HG02588 (cell line): ENCODE data around the gene TRIP13.
"Not testable (repeated sequence)": the region's sequence is repeated elsewhere in the genome, so short reads cannot be mapped to it uniquely, and the experiment has no call there.

Source experiments
- ATAC-seq: cut with Tn5 transposase; IDR thresholded peaks from one replicate; pipeline ENCODE4 v1.9.1; 2021; ENCODE audit warnings: mild to moderate bottlenecking, moderate library complexity; ENCODE audit not compliant: unreplicated experiment

Gene TRIP13

DNA sequence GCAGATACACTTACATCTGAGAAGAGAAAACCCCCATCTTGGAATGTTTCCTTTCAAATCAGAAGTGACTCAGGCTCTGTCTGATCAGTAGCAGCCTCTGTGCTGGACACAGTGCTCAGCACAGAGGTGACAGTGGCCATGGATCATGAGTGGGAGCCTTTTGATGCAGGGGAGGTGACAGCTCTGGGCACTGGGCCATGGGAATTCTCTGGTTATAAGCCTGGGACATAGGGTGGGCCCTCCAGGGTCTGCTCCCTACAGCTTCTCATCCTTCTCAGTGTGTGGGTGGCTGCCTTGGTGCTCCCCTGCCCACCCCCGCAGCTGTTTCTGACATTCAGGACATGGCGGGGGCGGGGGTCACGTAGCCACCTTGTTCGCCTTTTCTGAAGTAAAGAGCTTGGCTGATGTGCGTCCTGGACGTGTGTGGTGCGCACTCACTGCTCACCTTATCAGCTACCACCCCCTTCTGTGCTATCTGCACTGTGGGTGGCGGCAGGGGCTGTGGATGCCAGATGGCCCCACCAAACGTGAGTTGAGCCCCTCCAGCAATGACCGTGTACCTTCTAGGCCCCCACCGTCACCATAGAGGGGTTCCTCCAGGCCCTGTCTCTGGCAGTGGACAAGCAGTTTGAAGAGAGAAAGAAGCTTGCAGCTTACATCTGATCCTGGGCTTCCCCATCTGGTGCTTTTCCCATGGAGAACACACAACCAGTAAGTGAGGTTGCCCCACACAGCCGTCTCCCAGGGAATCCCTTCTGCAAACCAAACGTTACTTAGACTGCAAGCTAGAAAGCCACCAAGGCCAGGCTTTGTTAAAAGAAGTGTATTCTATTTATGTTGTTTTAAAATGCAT lies 24.0 kb downstream of the TRIP13 start:
- ATAC-seq: no peak

DNA sequence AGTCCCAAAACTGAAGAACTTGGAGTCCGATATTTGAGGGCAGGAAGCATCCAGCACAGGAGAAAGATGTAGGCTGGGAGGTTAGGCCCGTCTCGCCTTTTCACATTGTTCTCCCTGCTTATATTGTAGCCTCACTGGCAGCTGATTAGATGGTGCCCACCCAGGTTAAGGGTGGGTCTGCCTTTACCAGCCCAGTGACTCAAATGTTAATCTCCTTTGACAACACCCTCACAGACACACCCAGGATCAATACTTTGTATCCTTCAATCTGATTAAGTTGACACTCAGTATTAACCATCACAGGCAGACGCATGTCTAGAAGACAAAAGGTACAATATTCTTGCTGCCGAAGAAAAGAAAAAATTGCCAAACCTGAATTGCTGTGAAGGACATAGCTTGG lies 26.0 kb downstream of the TRIP13 start:
- not testable (repeated sequence) for ATAC-seq

DNA sequence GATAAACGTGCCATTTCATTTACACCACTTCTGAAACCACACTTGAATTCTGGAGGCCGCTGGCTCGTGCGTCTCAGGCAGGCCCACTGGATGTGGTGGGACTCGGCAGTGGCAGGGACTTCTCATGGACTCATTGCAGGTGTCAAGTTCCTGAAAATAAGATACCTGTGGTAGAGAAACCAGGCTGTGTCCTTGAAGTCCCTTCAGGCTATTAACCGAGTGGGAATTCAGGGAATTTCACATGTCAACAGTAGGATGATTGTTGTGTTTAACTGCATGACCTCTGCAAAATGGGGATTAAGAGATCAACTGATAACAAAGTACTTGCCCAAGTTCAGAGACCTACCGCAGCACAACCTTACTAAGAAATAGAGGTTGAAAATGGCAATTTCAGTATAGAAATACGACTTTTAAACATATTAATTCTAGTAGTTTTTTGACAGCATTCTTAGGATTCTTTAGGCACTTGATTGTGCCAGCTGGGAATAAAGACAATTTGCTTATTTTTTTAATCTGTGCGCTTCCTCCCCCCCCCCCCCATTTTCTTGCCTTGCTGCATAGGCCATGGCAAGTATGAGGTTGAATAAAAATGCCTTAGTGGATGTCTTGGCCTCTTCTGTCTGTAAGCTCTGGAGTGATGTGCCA lies 26.8 kb downstream of the TRIP13 start:
- ATAC-seq: no peak

DNA sequence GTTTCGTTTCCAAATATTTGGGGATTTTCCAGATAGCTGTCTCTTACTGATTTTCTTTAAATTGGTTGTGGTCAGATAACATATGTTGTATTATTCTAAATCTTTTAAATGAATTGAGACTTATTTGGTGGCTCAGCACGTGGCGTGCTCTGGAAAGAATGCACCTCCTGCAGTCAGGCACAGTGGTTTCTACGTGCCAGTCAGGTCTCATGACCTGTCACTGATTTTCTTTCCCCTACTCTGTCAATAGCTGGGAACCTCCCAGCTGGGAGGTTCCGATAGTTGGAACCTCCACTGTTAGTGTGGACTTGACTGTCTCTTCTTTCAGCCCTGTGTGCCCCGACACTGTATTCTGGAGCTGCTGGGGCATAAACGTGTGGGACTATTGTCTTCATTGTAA lies 27.6 kb downstream of the TRIP13 start:
- ATAC-seq: no peak

DNA sequence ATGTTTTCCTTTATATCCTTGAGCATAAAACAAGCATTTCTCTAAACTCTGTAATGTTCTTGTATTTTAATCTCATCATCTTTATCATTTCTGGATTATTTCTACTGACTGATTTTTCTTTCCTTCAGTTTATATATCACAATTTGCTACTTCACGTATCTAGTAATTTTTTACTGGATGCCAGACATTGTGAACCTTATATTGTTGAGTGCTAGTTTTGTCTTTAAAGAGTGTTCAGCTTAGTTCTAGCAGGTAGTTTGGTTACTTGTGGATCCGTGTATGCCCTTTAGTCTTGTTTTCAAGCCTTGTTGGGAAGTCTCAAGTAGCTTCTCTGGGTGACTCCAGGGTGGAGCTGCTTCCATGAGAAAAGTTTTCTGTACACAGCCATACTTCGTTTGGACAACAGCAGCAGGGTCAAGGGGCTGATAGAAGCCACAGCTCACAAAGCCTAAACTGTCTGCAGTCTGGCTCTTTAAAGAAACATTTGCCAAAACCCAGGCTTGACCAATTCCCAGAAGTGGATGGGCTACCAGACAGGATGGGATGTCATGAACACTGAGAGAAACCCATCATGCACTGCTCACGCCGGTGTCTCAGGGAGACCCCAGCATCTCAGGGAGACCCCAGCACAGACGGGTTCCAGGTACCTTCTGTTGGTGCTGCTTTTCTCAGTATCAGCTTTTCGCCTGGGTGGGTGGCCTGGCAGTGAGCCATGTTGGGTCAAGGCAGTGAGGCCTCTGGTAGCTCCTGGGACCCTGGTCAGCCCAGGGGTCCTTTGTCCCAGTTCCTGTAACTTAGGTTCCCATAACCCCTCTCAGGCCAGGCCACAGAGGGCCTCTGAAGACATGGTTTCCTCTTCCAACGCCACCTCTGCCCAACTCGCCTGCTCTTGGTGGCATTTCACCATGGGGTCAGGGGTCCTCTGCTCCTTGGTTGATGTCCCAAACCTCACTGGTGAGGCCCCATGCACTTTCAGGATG lies 29.1 kb downstream of the TRIP13 start:
- ATAC-seq: no peak

DNA sequence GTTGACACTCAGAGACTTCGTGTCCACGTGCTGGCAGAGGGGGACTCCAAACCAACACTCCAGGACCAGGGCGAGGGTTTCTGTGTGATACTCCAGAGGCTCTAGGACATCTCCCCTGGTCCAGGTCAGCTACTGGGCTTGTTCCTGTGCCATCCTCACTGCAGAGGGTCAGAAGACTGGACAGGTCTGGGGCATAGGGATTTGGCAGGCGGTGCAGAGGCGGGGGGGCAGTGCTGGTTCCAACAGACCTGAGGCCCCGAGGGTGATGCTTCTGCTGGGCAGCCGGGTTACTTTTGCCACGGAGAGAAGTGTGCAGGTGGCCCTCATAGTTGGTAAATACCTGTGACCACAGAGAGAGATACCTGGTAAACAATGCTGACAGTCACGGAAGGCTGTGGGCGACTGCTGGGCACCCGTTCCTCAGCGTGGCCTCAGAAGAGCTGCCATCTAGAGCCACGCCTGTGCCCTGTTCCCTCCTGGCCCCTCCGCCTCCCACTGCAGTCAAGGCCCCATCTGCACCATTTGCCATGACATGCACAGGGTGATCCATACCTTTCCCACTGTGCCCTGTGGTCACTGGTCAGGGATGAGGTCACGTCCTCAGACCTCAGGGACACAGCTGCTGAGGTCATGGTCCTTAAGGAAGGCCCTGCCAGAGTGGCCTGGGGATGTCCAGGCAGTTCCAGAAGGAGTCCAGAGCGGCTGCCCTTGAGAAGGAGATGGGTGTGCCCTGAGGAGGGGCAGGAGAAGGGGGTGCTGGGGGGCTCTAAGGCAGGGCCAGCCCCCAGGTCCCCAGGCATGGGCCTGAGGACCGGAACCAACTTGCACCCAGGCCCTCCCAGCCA lies 30.0 kb downstream of the TRIP13 start:
- ATAC-seq: no peak

DNA sequence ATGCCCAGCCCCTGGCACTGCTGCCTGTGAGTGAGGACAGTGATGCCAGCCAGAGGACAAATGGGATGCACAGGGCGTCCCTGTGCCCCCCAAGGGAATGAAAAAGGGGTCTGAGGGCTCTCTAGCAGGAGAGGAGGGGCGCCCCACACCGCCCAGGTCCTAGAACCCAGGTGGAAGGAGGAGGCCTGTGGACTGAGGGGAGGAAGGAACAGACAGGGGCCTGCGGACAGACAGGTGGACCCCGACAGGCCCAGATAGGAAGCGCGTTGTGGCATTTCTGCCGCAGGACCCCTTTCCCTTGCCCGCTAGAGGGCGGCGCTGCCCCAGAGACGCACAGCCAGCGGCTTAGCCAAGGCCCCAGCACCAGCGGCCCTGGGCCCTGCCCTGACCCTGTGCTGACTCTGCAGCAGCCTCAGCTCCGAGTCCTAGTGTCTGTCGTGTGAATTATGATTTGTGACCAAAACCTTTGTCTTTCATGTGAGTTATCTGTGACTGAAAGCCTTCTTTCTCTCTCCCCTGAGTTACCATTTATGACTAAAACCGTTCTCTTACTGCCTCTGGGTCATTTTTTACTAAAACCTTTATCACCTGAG lies 30.7 kb downstream of the TRIP13 start:
- ATAC-seq: no peak

DNA sequence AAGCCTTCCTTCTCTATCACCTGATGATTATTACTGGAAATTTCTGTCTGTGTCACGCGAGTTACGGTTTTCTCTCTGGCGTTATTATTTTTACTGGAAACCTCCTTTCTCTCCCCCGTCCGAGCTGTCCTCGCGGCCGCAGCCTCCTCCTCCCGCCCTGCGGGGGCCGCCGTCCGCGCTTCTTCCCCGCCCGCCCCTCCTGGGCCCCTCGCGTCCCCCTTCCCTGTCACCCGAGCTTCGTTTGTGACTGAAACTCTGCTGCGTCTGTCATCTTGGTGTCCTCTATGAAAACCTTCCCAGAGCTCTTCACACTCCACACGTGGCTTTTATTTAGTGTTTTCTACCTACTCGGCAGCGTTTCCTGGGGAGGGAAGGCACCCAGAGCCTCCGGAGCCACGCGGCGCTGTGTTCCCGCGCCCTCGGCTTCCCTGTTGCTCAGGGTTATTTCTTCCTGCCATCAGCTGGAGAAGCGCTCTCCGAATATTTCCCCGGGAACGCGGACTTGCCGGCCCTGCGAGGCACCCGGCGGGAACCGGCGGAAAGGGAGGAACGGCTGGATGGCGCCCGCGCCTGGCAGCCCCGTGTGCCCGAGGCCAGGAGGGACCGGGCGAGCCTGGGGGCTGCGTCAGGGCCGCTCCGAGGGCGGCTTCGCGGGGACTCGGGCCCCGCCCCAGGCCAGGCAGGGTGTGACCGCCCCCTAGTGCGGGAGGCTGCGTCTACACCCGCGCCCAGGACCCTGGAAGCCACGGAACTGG lies 33.9 kb downstream of the TRIP13 start:
- no peak for ATAC-seq

DNA sequence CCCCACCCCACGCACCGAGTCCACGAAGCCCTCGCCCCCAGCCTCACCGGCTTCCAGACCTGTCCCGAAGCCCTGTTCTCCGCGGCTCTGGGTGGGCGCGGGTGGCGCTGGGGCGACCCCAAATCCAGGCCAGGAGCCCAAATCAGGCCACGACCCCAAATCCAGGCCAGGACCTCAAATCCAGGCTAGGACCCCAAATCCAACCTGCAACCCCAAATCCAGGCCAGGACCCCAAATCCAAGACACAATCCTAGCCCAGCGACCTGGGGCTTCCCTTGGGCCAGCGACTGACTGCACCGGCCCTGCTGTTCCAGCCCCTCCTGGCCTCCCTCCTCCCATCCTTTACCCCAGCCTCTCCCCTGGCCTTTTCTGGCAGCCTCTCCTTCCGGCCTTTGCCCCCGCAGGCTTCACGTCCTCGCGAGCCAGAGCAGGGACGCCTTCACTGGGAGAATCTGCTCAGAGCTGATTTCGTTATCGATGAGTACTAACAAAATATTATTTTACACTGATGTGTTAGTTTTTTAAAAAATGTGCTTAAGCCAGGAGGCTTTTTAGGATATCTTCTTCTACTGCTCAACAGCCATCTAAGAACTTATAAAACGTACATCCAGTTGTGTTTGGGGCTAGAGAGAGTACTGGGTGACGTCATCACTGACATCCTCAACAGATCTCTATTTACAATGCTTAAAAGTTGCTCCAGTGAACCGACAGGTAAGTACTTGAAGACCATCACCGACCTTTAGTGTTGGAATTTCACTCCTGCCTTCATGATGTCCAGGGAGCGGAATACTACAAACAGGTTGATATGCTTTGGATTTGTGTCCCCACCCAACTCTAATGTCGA lies 34.7 kb downstream of the TRIP13 start:
- ATAC-seq: no peak

DNA sequence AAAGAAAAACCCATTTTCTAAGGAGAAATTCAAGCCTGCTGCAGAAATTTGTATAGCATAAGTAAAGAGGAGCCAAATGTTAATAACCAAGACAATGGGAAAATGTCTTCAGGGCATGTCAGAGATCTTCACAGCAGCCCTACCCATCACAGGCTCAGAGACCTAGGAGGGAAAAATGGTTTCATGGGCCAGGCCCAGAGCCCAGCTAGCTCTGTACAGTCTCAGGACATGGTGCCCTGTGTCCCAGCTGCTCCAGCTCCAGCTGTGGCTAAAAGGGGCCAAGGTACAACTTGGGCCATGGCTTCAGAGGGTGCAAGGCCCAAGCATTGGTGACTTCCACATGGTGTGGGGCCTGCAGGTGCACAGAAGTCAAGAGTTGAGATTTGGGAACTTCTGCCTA lies 36.5 kb downstream of the TRIP13 start:
- ATAC-seq: not testable (repeated sequence)

DNA sequence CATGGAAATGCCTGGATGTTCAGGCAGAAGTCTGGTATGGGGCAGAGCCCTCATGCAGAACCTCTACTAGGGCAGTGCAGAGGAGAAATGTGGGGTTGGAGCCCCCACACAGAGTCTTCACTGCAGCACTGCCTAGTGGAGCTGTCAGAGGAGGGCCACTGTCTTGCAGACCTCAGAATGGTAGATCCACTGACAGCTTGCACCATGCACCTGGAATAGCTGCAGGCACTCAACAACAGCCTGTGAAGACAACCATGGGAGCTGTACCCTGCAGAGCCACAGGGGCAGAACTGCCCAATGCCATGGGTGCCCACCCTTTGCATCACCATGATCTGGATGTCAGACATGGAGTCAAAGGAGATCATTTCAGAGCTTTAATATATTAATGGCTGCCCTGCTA lies 36.9 kb downstream of the TRIP13 start:
- ATAC-seq: no peak

DNA sequence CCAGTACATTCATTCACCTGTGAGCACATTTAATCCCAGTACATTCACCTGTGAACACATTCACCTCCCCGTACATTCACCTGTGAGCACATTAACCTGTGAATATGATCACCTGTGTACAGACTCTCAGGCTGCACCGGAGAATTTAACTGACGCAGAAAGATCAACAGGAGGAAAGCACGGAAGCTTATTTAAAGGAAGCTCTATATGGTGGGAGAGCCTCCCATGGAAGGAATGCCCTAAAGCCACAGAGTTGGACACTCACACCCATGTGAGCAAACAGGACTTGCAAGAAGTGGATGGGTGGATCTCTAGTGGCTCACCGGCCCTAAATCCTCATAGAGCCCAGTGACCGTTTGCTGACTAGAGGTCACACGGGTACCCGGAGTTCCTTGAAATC lies 38.2 kb downstream of the TRIP13 start:
- no peak for ATAC-seq

DNA sequence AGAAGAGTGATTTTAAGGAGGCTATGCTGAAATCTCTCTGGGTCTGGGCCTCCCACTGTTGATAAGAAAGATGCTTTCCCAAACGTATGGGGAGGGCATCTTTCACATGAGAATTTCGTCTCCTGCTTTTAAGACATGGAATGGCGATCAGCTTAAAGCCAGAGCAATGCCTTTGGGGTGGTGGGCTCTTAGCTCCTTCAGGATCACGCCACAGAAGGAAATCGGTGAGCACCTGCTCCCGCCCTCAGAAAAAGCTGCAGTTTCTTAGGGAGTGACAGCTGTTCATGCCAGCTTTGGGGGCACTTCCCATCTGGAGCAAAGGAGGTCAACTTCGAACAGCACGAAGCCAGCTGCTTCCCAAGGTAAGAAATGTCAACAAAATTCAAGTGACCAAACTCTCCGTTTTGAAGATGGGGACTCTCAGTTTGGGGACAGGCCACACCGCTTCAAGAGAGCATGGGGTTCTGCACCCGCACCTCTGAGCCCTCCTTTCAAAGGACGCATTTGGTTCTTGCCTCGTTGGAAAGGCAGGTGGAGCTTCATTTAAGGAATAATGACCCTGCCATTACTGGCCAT lies 39.0 kb downstream of the TRIP13 start:
- ATAC-seq: no peak

DNA sequence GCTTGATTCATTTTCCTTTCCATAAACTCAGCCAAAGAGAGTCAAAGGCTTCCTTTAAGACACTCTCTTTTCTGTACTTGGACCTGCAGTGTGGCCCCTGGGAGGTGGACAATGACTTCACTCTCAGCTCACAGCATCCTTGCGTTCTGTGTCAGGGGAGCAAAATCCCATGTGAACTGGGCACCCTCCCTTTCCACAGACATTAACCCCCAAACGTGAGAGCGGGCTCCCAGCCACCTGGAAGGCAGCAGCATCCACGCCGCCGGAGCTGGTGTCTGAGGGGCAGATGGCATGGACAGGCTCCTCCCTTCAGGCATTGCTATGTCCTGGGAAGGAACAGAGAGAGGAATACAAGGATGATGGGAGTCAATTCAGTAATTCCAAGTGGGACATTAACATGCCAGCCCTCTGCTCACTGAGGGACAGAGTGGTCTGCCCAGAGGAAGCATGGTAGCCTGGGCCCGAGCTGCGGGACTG lies 39.5 kb downstream of the TRIP13 start:
- no peak for ATAC-seq

DNA sequence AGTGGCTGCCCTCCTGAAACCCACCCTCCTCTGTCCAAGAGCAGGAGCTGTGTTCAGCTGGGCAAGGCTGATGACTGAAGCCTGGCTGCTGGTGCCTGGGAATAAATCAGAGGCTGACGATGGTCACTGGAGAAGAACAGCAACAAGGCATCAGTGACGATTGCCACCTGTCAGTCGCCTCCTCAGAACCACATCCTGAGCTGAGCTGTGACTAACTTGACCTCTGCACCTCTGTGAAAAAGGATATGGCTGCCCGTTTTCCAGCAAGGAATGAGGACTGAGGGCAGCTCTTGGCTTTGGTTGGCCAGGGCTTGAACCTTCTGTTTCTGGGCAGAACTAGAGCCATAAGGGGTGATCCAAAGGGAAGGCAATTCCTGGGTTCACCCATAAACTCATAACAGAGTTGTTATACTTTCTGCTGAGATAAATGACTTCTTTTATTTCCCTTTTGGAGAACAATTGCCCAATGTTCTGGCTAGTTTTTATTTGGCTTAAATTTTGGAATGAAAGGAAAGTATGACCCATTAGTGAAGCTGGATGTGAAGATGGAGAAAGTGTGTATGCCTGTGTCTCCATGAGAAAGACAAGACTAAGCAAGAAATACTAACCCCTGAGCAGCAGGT lies 40.1 kb downstream of the TRIP13 start:
- no peak for ATAC-seq

DNA sequence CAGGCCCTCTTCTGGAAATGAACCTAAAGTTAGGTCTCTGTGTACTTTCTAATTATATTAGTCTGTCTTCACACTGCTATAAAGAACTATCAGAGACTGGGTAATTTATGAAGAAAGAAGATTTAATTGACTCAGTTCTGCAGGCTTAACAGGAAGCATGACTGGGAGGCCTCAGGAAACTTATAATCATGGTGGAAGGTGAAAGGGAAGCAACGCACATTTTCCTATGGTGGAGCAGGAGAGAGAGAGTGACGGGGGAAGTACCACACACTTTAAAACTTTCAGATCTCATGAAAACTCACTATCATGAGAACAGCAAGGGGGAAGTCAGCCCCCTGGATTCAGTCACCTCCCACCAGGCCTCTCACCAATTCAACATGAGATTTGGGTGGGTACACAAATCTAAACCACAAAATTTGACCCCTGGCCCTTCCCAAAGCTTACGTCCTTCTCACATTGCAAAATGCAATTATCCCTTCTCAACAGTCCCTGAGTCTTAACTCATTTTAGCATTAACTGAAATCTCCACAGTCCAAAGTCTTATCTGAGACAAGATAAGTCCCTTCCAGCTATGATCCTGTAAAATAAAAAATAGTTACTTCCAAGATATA lies 40.7 kb downstream of the TRIP13 start:
- ATAC-seq: no peak

DNA sequence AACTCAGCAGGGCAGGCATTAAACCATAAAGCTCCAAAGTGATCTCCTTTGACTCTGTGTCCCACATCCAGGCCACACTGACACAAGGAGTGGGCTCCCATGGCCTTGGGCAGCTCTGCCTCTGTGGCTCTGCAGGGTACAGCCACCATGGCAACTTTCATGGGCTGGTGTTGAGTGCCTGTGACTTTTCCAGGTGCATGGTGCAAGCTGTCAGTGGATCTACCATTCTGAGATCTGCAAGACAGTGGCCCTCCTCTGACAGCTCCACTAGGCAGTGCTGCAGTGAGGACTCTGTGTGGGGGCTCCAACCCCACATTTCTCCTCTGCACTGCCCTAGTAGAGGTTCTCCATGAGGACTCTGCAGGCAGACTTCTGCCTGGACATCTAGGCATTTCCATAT lies 41.3 kb downstream of the TRIP13 start:
- ATAC-seq: not testable (repeated sequence)
